H1 (cell line): ENCODE measurements around the gene OVCA2. TPM values are rescaled to one million over a fixed set of nuclear protein-coding genes. Genes with fewer than 3 reads are reported as not detected.
A peak's percentile ranks its signal among the peaks of the same experiment; 100 is the strongest.

ENCODE experiments used
- CTCF ChIA-PET: fragments of 300-600 bp; sonication (Branson Sonifier 250); formaldehyde crosslinking; loops from one replicate; lab custom pipeline; 2021; ENCODE audit not compliant: partially characterized antibody; lab: Charles Lee
- POLR2A ChIA-PET: fragments of 300-600 bp; sonication (Branson Sonifier 250); formaldehyde crosslinking; loops from one replicate; lab custom pipeline; 2021; ENCODE audit warnings: inconsistent platforms; ENCODE audit not compliant: partially characterized antibody; lab: Charles Lee
- DNase-seq, 2 experiments: peaks; one replicate each; pipeline versions ENCODE4 v3.0.0 to v3.0.0-alpha.2; 2010 to 2022; ENCODE audit warnings: low spot score in 2 of 2, low read depth in 1 of 2, mixed read lengths in 1 of 2
- FAIRE-seq: peaks from 2 replicates; lab custom pipeline; 2011; peaks lifted over from hg19 to GRCh38; lab: Jason Lieb, UNC
- H2AFZ ChIP-seq: 2 replicates; pipeline ENCODE4 v1.8.1; 2012; ENCODE audit warnings: low read length, inconsistent platforms
- H2AK5ac ChIP-seq: 2 replicates; pipeline ENCODE4 v1.6.1; 2013; ENCODE audit warnings: low read depth, low read length
- H2BK120ac ChIP-seq: replicated peaks from 2 replicates; pipeline ENCODE3; 2013; ENCODE audit warnings: low read depth, low read length, inconsistent platforms
- H2BK12ac ChIP-seq: 2 replicates; pipeline ENCODE4 v1.6.1; 2013; ENCODE audit warnings: low read depth, low read length
- H2BK15ac ChIP-seq: 2 replicates; pipeline ENCODE4 v1.6.1; 2013; ENCODE audit warnings: low read length
- H2BK20ac ChIP-seq: 2 replicates; pipeline ENCODE4 v1.6.1; 2013; ENCODE audit warnings: low read length
- H2BK5ac ChIP-seq: 2 replicates; pipeline ENCODE4 v1.6.1; 2013; ENCODE audit warnings: low read depth, low read length
- H3K14ac ChIP-seq: 2 replicates; pipeline ENCODE4 v1.6.1; 2013; ENCODE audit warnings: inconsistent platforms; ENCODE audit not compliant: insufficient read length
- H3K18ac ChIP-seq: 2 replicates; pipeline ENCODE4 v1.6.1; 2013; ENCODE audit warnings: low read length; ENCODE audit errors: extremely low read depth
- H3K23ac ChIP-seq: 2 replicates; pipeline ENCODE4 v1.6.1; 2013; ENCODE audit warnings: inconsistent platforms; ENCODE audit not compliant: insufficient read length
- H3K23me2 ChIP-seq: 2 replicates; pipeline ENCODE4 v1.6.1; 2013; ENCODE audit warnings: low read depth, low read length
- H3K27ac ChIP-seq: 2 replicates; pipeline ENCODE4 v1.6.1; 2011; ENCODE audit warnings: low read depth, low read length, inconsistent platforms
- H3K27me3 ChIP-seq, 4 experiments: replicated peaks in 1 of 4; 1 replicate in 1 of 4; 2 replicates in 3 of 4; pipeline versions ENCODE4 v1.6.1 to v1.8.1; 2011 to 2013; ENCODE audit warnings: low read length in 3 of 4, mild to moderate bottlenecking in 3 of 4, inconsistent platforms in 2 of 4, mixed read lengths in 2 of 4, moderate library complexity in 1 of 4; ENCODE audit not compliant: control insufficient read depth in 3 of 4, insufficient read depth in 3 of 4; ENCODE audit errors: extremely low read depth in 1 of 4
- H3K36me3 ChIP-seq, 4 experiments: 2 replicates each; pipeline versions ENCODE4 v1.6.1 to v1.8.1; 2011 to 2013; ENCODE audit warnings: mild to moderate bottlenecking in 4 of 4, low read length in 3 of 4, moderate library complexity in 2 of 4, control low read depth in 1 of 4, inconsistent platforms in 1 of 4; ENCODE audit not compliant: insufficient read depth in 4 of 4, control insufficient read depth in 2 of 4
- H3K4ac ChIP-seq: replicated peaks from 2 replicates; pipeline ENCODE3; 2013; ENCODE audit warnings: low read length, low read depth, mixed read lengths, inconsistent platforms; ENCODE audit not compliant: insufficient read length
- H3K4me1 ChIP-seq, 4 experiments: replicated peaks in 1 of 4; 1 replicate in 1 of 4; 2 replicates in 3 of 4; pipeline versions ENCODE4 v1.6.1 to v1.8.1; 2011 to 2013; ENCODE audit warnings: low read length in 3 of 4, inconsistent platforms in 2 of 4, mixed read lengths in 1 of 4; ENCODE audit not compliant: insufficient read depth in 4 of 4, control insufficient read depth in 3 of 4
- H3K4me2 ChIP-seq, 2 experiments: 2 replicates each; pipeline versions ENCODE4 v1.6.1 to v1.8.1; 2011 to 2013; ENCODE audit warnings: low read depth in 2 of 2, low read length in 2 of 2, control low read depth in 1 of 2, inconsistent platforms in 1 of 2, mild to moderate bottlenecking in 1 of 2; ENCODE audit not compliant: insufficient read depth in 1 of 2
- H3K4me3 ChIP-seq, 4 experiments: fragments of 200-600, 300-600 bp in 1 of 4; sonication (generic), shearing (Covaris generic), sonication (Bioruptor Twin) in 1 of 4; 2 replicates each; pipeline versions ENCODE4 v1.5.1 to v1.8.1; 2011 to 2016; ENCODE audit warnings: low read length in 4 of 4, low read depth in 3 of 4, control low read depth in 2 of 4, inconsistent platforms in 2 of 4, mild to moderate bottlenecking in 2 of 4, mixed read lengths in 1 of 4, moderate library complexity in 1 of 4; ENCODE audit not compliant: insufficient read depth in 2 of 4; ENCODE audit errors: extremely low read depth in 1 of 4
- H3K56ac ChIP-seq: replicated peaks from 2 replicates; pipeline ENCODE3; 2013; ENCODE audit warnings: low read depth, mild to moderate bottlenecking, mixed read lengths, low read length, inconsistent platforms; ENCODE audit not compliant: insufficient read length
- H3K79me1 ChIP-seq: 2 replicates; pipeline ENCODE4 v1.6.1; 2013; ENCODE audit warnings: low read depth, low read length, control low read depth
- H3K79me2 ChIP-seq, 2 experiments: 2 replicates each; pipeline versions ENCODE4 v1.6.1 to v1.8.1; 2012 to 2013; ENCODE audit warnings: low read length in 2 of 2, mild to moderate bottlenecking in 2 of 2, inconsistent platforms in 1 of 2; ENCODE audit not compliant: insufficient read depth in 2 of 2, control insufficient read depth in 1 of 2
- H3K9ac ChIP-seq, 4 experiments: replicated peaks in 1 of 4; 1 replicate in 1 of 4; 2 replicates in 3 of 4; pipeline versions ENCODE4 v1.6.1 to v1.8.1; 2011 to 2013; ENCODE audit warnings: low read depth in 3 of 4, low read length in 3 of 4, control low read depth in 2 of 4, mild to moderate bottlenecking in 2 of 4, moderate library complexity in 2 of 4, inconsistent platforms in 1 of 4; ENCODE audit errors: extremely low read depth in 1 of 4
- H3K9me3 ChIP-seq, 2 experiments: 2 replicates each; pipeline versions ENCODE4 v1.6.1 to v1.8.1; 2012 to 2013; ENCODE audit warnings: mild to moderate bottlenecking in 2 of 2, moderate library complexity in 2 of 2, control low read depth in 1 of 2, inconsistent platforms in 1 of 2, low read depth in 1 of 2, low read length in 1 of 2, mixed read lengths in 1 of 2; ENCODE audit not compliant: insufficient read depth in 2 of 2
- H4K20me1 ChIP-seq, 2 experiments: replicated peaks in 1 of 2; 2 replicates each; pipeline versions ENCODE3 to v1.8.1; 2011 to 2013; ENCODE audit warnings: inconsistent platforms in 2 of 2, low read length in 2 of 2, mild to moderate bottlenecking in 1 of 2; ENCODE audit not compliant: insufficient read depth in 2 of 2, control insufficient read depth in 1 of 2
- H4K5ac ChIP-seq: 2 replicates; pipeline ENCODE4 v1.6.1; 2013; ENCODE audit warnings: low read length, low read depth, mixed read lengths, inconsistent platforms; ENCODE audit not compliant: insufficient read length
- H4K8ac ChIP-seq: 2 replicates; pipeline ENCODE4 v1.8.0; 2013; ENCODE audit warnings: mild to moderate bottlenecking, moderate library complexity, low read length, inconsistent platforms; ENCODE audit not compliant: insufficient read depth; ENCODE audit errors: extremely low read depth
- H4K91ac ChIP-seq: replicated peaks from 2 replicates; pipeline ENCODE3; 2013; ENCODE audit warnings: low read length, mixed read lengths, inconsistent platforms; ENCODE audit not compliant: insufficient read length
- EZH2 ChIP-seq: fragments of 200-600 bp; sonication (generic); IDR thresholded peaks from 2 replicates; pipeline ENCODE4 v1.7.1; 2012; ENCODE audit warnings: low read depth, mild to moderate bottlenecking, moderate library complexity, low read length, inconsistent platforms; ENCODE audit not compliant: severe bottlenecking
- KDM4A ChIP-seq: IDR thresholded peaks from one replicate; pipeline ENCODE4 v1.7.1; 2012; ENCODE audit warnings: low read depth, mild to moderate bottlenecking, moderate library complexity, low read length, inconsistent platforms; ENCODE audit not compliant: severe bottlenecking
- MAFK ChIP-seq: IDR thresholded peaks from 2 replicates; pipeline ENCODE4 v1.6.1; 2012; ENCODE audit warnings: low read depth, mild to moderate bottlenecking, improper control_type of control experiment, low read length
- RNF2 ChIP-seq: fragments of 200-900, 300-1000 bp; sonication (generic); IDR thresholded peaks from 2 replicates; pipeline ENCODE4 v1.7.1; 2016; ENCODE audit warnings: borderline replicate concordance, low read depth, mild to moderate bottlenecking, antibody characterized with exemption, low read length; ENCODE audit not compliant: poor library complexity, severe bottlenecking; ENCODE audit errors: missing control alignments
- SUZ12 ChIP-seq: fragments of 200-600 bp; sonication (generic); IDR thresholded peaks from 2 replicates; pipeline ENCODE4 v1.6.1; 2012; ENCODE audit warnings: mild to moderate bottlenecking, inconsistent platforms, low read length, moderate library complexity, mixed read lengths
- TCF12 ChIP-seq: IDR thresholded peaks from 2 replicates; pipeline ENCODE4 v1.6.1; 2011; ENCODE audit warnings: low read depth, mild to moderate bottlenecking, low read length
- USF2 ChIP-seq: IDR thresholded peaks from 2 replicates; pipeline ENCODE4 v1.6.1; 2011; ENCODE audit warnings: low read length, improper control_type of control experiment
- WGBS, 2 experiments: shearing (Covaris generic) in 1 of 2; methylation state at CpG; one replicate each; pipeline versions ENCODE4 v1.1.6 to v1.1.7; 2013 to 2015; ENCODE audit warnings: low lambda C conversion rate in 2 of 2, mixed read lengths in 2 of 2, inconsistent platforms in 1 of 2, low coverage in 1 of 2, missing lambda C conversion rate in 1 of 2; ENCODE audit not compliant: insufficient replicate concordance in 2 of 2, insufficient coverage in 1 of 2, insufficient read length in 1 of 2; ENCODE audit errors: extremely low coverage in 1 of 2, missing lambda C conversion rate in 1 of 2; 5-methylcytosine and 5-hydroxymethylcytosine counted together
- polyA plus RNA-seq, 7 experiments: library from polyadenylated mRNA; depleted of rRNA in 3 of 7; stranded (reverse) in 5 of 7; unstranded in 2 of 7; fragments of >200 nt in 5 of 7; fragments of 200-250 nt in 2 of 7; gene quantifications; 1 replicate in 5 of 7; 2 replicates in 1 of 7; 4 replicates in 1 of 7; pipeline versions ENCODE4 v1.2.1 to v1.2.3, GENCODE V29; 2011 to 2013; ENCODE audit warnings: missing spikeins in 2 of 7, mixed read lengths in 2 of 7
- total RNA-seq: library from RNA; stranded (reverse); fragmentation: NEBNext Ultra II Directional; extraction: Animal tissue kit (Norgen Biotek cat#: 25700); gene quantifications from 2 replicates; pipeline ENCODE4 v1.2.1, GENCODE V29; 2021

OVCA2 gene
- total and polyA plus RNA-seq, 2 of the 8 experiments (the other 6 are each of a cell fraction or from before 2014, with no cell fraction given): 15.3 to 37.0 TPM

- Histone ChIP-seq H4K20me1 (peaks cover 19 to 24% of the 10 kb centered on the region in 2 experiments), H3K4ac (no peak overlapping the region), H3K4me2 (peak overlapping the region; percentile 57 to 70), H3K27me3 (peaks cover 76 to 96% (median 92%) of the 10 kb centered on the region in 4 experiments), H3K23me2 (peaks cover 7% of the 10 kb centered on the region; the same call in 1 of the 2 replicates), H3K9me3 (peaks cover 0 to 7% of the 10 kb centered on the region in 2 experiments; a peak in 1 of 4 replicates), H2AK5ac (no peak overlapping the region), H3K18ac (no peak overlapping the region; the same call in 1 of the 2 replicates), H3K14ac (no peak overlapping the region), H3K27ac (no peak overlapping the region), H2BK5ac (no peak overlapping the region), H3K23ac (no peak overlapping the region), H3K4me1 (peaks cover 0 to 20% (median 11%) of the 10 kb centered on the region in 4 experiments; a peak in 5 of 7 replicates), H3K56ac (no peak overlapping the region), H2BK15ac (no peak overlapping the region), H3K9ac (no peak overlapping the region), H3K79me2 (no peaks in the 10 kb centered on the region), H4K5ac (no peak overlapping the region), H4K91ac (no peak overlapping the region), H2BK20ac (no peak overlapping the region), H2AFZ (no peak overlapping the region), H3K4me3 (peak overlapping the region in 3 of 4 experiments; percentile 31 to 58 (median 34); a peak in 6 of 8 replicates), H3K36me3 (peaks cover 0 to 19% (median 0%) of the 10 kb centered on the region in 4 experiments; a peak in 1 of 8 replicates), H2BK12ac (no peak overlapping the region), H2BK120ac (no peak overlapping the region), H3K79me1 (no peaks in the 10 kb centered on the region), H4K8ac (peak overlapping the region; percentile 43; the same call in 1 of the 2 replicates)
- FAIRE-seq (no peak), DNase-seq (no peak)
- POLR2A ChIA-PET: interaction anchor here (0.6 to 2.6 kb wide), 7 partner anchors 32 to 294 kb away, joined by 3 to 7 read pairs (median 3); partner anchors contain the start of genes SMG6, SRR and TSR1
- TF ChIP-seq KDM4A (peak; percentile 1), SUZ12 (peak; percentile 17; the same call in 1 of the 2 replicates), TCF12 (no peak), MAFK (no peak), RNF2 (peak; percentile 48), EZH2 (peak; percentile 60), USF2 (no peak)
- CTCF ChIA-PET: interaction anchor here (0.7 to 9.3 kb wide), 31 partner anchors 9 to 239 kb away, joined by 3 to 122 read pairs (median 5); no protein-coding TSS in a partner anchor
- WGBS, 2 experiments: 9% methylated on average over 17 of the region's 113 CpGs; no CpG with 5 or more reads in 1 of the 2 experiments
Measured at GRCh38 chr17:2055292-2056205, 13.7 kb downstream of the OVCA2 start.
